Astrocyte of the hippocampus (primary cell): ENCODE data around the gene PPP3CA.

ENCODE experiments used
- DNase-seq: peaks from one replicate; pipeline ENCODE4 v3.0.0; 2011; ENCODE audit warnings: low read depth, low spot score

Gene PPP3CA

DNA sequence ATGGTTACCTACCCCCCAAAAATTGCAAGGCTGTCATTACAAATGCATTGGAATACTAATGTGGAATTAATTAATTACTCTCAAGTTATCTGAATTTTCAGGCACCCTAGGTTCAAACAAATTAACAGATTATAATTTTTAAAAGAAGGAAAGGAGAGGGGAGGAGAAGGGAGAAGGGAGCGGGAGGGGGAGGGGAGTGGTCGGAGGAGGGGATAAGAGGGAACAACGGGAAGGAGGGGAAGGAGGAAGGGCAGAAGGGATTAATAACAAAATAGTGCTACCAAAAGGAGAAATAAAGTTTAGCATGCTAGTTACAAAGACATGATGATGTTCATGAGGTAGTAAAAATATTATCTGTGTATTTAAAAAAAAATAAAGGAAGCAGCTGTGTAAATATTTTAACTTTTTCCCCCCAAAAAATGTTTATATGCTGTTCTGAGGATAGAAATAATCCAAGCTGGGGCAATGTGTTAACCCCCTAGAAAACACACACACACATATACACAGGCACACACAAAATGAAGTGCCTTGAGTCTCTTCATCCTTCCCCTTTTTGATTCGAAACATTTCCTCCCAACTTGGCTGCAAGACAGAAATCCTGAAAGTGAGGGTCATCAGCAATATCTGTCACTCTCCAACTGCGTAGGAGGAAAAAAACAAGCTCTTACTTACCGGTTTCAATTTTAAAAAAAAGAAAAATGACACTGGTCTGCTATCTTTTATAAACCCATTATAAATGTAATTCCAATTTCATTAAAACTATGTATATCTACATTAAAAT is 58.8 kb downstream of the PPP3CA start:
- no peak for DNase-seq

GRCh38 chr4:101287324-101287723 is 60.0 kb downstream of the PPP3CA start:
- no peak for DNase-seq

GRCh38 chr4:101286663-101287062 is 60.7 kb downstream of the PPP3CA start:
- no peak for DNase-seq

DNA sequence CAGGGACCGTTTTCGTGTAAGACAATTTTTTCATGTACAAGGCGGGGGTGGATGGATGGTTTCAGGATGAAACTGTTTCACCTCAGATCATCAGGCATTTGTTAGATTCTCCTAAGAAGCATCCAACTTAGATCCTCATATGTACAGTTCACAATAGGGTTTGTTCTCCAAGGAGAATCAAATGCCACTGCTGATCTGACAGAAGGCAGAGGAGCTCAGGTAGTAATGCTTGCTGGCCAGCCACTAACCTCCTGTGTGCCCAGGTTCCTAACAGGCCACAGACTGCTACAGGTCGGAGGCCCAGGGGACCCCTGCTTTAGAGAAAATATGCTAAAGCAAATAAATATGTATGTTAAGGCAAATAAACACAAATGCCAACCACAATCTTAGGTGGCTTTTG is 61.3 kb downstream of the PPP3CA start:
- DNase-seq: no peak

DNA sequence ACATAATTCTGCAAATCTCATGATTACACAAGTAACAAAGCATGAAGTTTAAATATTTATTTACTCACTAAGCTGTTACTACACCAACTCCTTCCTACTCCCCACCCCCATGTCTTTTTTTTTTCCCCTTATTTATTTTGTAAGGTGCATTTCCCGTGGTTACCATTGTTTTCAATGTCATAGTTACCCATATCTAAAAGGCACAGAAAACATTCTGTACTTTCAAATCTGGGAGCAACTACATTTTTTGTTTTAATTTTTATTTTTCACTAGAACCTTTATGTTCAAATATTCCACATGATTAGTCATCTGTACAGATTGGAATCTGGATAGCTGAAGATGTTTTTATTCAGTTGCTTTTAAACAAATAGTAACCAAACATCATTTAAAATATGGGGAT is 62.8 kb downstream of the PPP3CA start:
- DNase-seq: peak; percentile 10

DNA sequence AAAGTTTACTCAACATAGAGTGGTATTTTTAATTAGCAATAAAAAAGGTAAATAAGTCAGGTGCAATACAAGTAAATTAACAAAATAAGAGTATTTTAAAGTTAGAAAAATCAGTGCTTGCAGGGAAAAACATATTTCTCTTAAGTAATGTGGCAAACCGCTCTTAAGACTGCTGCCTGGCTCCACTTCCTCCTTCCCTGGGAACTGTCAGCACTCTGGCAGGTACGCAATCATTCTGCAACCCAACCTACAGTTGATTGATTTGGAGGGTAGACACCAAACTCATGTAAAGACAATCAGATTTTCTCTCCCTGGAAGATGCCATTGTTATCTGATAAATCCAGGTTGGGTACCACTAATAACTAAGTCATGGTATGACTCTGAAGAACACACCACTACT is 63.9 kb downstream of the PPP3CA start:
- no peak for DNase-seq

GRCh38 chr4:101282076-101282844 is 65.1 kb downstream of the PPP3CA start:
- DNase-seq: no peak

DNA sequence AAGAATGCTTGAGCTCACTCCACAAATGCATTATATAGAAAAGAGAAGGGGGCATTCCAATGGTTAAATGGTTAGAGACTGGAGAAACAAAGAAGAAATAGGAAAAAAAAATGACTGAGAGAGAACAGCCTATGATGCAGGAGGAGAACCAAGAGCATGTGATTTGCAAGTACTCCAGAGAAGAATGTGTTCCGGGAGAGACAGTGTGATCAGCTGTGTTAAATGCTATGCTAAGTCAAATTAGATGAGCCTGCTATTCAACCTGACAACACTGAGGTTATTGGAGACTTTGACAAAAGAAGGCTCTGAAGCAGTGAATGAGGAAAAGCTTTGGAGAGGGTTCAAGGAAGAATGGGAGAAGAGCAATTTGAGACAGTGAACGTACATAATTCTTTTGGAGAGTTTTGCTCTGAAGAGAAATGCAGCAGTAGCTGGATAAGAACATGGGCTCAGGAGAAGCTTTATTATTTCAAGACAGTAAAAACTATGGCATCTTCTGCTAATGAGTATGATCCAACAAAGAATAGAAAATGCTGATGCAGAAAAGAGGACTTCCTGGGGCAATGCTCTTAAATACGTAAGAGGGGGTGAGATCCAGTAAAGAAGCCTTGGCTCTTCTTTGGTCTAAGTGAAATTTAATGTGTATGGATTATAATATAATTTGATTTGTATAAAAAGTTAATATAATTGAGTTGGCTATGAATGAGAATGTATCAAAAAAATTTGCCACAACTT is 66.3 kb downstream of the PPP3CA start:
- DNase-seq: no peak

DNA sequence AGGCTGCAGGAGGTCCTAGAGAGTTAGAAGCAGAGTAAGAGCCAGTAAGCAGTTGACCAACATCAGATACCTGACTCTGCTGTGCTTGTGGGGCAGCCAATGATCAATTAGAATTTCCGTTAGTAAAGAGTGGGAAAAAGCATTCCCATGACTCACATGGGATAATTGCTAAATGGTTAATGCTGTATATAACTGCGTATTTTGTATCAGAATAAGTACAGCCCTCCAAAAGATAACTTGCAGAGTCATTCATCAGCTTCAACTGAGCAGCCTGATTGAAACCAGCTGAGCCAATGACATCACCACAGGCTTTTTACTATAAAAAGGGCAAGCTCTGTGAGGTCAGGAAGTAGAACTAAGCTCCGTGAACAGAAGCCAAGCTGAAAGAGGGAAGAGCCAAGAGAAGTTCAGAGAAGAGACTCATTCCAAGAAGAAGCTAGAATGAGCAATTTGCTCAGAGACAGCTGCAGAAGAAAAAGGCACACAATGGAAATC is 67.9 kb downstream of the PPP3CA start:
- DNase-seq: peak; percentile 62

- peak; percentile 55 for DNase-seq
Measured at GRCh38 chr4:101277671-101278070, 69.7 kb downstream of the PPP3CA start.

- no peak for DNase-seq
Measured at GRCh38 chr4:101276661-101277060, 70.7 kb downstream of the PPP3CA start.

GRCh38 chr4:101274888-101275752 is 72.2 kb downstream of the PPP3CA start:
- DNase-seq: no peak

DNA sequence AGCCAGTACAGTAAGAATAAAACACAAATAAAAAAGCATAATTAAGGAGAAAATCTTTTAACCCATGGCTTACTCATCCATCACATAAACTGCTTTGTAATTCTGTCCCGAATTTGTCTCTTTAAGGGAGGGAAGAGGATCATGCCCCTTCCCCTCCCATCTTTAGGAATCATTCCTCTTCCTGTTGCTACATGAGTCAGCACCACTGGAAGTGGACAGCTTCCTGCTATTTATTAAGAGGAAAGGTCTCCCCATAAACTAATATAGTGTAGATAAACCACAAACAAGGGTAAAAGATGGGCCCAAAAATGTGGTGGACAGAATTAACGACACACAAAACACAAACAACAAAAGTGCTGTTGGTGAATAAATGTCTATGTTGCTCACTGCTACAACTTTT is 75.8 kb downstream of the PPP3CA start:
- DNase-seq: peak; percentile 30

GRCh38 chr4:101269682-101270081 is 77.6 kb downstream of the PPP3CA start:
- no peak for DNase-seq

GRCh38 chr4:101265816-101266172 is 81.5 kb downstream of the PPP3CA start:
- no peak for DNase-seq

DNA sequence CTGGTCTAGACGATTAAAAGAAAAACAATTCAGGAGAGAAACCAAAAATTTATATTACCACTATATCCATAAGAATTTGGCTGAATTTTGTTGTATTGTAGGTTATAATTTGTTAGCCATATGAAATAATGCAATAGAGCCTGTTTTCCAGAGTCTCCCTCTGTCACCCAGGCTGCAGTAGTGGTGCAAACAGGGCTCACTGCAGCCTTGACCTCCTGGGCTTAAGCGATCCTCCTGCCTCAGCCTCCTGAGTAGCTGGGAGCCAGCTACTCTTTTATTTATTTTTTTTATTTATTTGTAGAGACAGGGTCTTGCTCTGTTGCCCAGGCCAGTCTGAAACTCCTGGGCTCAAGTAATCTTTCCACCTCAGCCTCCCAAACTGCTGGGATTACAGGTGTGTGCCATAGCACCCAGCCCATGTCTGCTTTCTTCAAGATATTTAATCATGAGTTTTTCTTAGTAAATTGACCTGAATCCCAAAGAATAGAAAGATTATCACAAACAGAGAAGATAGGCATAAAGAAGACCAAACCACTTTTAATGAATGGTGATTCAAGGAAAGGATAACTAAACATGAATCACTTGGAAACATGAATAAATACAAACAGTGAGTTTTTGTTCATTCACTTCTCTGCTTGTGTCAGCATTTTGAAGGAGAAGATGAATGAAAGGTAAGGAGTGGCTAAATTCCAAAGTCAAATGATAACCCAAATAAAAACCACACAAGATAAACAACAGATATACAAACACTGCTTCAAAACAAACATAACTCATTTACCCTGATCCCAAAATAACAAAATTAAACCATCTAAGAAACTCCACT is 82.1 kb downstream of the PPP3CA start:
- DNase-seq: no peak

GRCh38 chr4:101264512-101264911 is 82.8 kb downstream of the PPP3CA start:
- no peak for DNase-seq

DNA sequence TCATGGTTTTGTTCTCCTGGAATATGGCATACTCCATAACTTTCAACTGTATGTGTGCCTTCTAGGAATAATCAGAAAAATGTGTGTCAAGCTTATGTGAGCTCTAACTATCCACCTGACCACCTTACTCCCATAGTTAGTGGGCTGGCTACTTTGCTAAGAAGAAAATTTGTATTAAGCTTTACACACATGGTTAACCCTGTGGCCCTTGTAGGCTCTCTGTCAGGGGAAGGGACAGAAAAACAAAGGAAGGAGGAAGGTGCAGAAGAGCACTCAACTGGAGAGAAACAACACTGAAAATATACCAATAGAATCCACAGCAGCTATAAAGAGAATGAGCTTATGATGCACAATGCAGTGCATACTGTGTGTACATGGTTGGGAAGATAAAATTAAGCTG is 84.6 kb downstream of the PPP3CA start:
- DNase-seq: no peak

DNA sequence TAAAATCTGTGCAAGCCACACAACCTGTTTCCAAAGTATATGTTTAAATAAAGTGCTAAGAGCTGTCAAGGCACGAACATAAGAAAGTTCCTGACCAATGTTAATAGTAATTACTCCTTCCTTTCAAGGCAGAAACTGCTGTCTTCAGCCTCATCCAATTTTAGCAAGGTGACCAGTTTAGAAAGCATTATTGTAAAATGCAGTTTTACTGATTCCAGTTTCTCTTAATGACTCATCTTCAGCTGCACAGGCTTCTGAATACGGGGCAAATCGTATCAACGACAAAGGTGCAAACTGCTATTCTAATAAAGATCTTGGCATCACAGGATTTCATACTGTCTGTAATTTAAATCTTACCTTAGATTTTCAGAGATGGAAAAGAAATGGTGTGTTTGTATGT is 87.5 kb downstream of the PPP3CA start:
- no peak for DNase-seq

- no peak for DNase-seq
Measured at GRCh38 chr4:101258883-101259282, 88.4 kb downstream of the PPP3CA start.
